Kidney (tissue), 14 donors: ENCODE results near the gene ZMYM4. TPM values are rescaled to one million over a fixed set of nuclear protein-coding genes. Genes with fewer than 3 reads are reported as not detected.
"Not testable (repeated sequence)": the region's sequence is repeated elsewhere in the genome, so short reads cannot be mapped to it uniquely, and the experiment has no call there.

ENCODE experiments used
- DNase-seq, 5 donors: peaks; one replicate each; pipeline ENCODE4 v3.0.0-alpha.2; 2013 to 2020
- FAIRE-seq: peaks from 2 replicates; lab custom pipeline; 2012; peaks lifted over from hg19 to GRCh38; lab: Jason Lieb, UNC
- H3K27ac ChIP-seq, 2 donors: one replicate each; pipeline ENCODE4 v1.7.0; 2013; ENCODE audit warnings: low read depth in 2 of 2, low read length in 2 of 2, inconsistent platforms in 1 of 2
- H3K27me3 ChIP-seq: one replicate; pipeline ENCODE4 v1.7.1; 2013; ENCODE audit warnings: low read length, inconsistent platforms; ENCODE audit not compliant: control insufficient read depth, insufficient read depth
- H3K36me3 ChIP-seq, 3 donors: one replicate each; pipeline versions ENCODE4 v1.7.0 to v1.7.1; 2013; ENCODE audit warnings: low read length in 3 of 3, control low read depth in 1 of 3, inconsistent platforms in 1 of 3; ENCODE audit not compliant: insufficient read depth in 3 of 3, control insufficient read depth in 2 of 3
- H3K4me1 ChIP-seq, 3 donors: one replicate each; pipeline versions ENCODE4 v1.7.0 to v1.7.1; 2013; ENCODE audit warnings: low read length in 3 of 3, inconsistent platforms in 1 of 3, low read depth in 1 of 3; ENCODE audit not compliant: control insufficient read depth in 2 of 3, insufficient read depth in 2 of 3
- H3K4me3 ChIP-seq, 3 donors: one replicate each; pipeline versions ENCODE4 v1.7.0 to v1.8.1; 2013; ENCODE audit warnings: low read length in 3 of 3, control low read depth in 1 of 3, inconsistent platforms in 1 of 3
- H3K9ac ChIP-seq, 3 donors: one replicate each; pipeline versions ENCODE4 v1.7.0 to v1.7.1; 2013; ENCODE audit warnings: low read length in 3 of 3, control low read depth in 1 of 3, inconsistent platforms in 1 of 3
- H3K9me3 ChIP-seq, 3 donors: one replicate each; pipeline versions ENCODE4 v1.7.0 to v1.7.1; 2013; ENCODE audit warnings: low read length in 3 of 3, control low read depth in 1 of 3, inconsistent platforms in 1 of 3; ENCODE audit not compliant: control insufficient read depth in 2 of 3, insufficient read depth in 1 of 3
- intact Hi-C: fragments of 100-400 bp; cut with DNase I; formaldehyde crosslinking; loops from one replicate; pipeline ENCODE4 v1.11.1; 2022
- polyA plus RNA-seq: library from polyadenylated mRNA; stranded (reverse); fragments of 350-450 nt; fragmentation: Illumina TruSeq; extraction: RNeasy Lipid Tissue Mini Kit (QIAGEN cat#74804); gene quantifications from one replicate; pipeline ENCODE4 v1.2.3, GENCODE V29; 2014; ENCODE audit warnings: low read depth, low replicate concordance; ENCODE audit not compliant: insufficient read depth
- total RNA-seq: library from RNA; stranded (reverse); fragmentation: NEBNext Ultra II Directional; extraction: Animal tissue kit (Norgen Biotek cat#: 25700); gene quantifications from one replicate; pipeline ENCODE4 v1.2.1, GENCODE V29; 2021
- TF ChIP-seq, protein P1 (sequence below): IDR thresholded peaks from 3 replicates; pipeline ENCODE4 v1.5.1; 2012; ENCODE audit warnings: mild to moderate bottlenecking, moderate library complexity, borderline replicate concordance; ENCODE audit not compliant: insufficient read depth; ENCODE audit errors: extremely low read depth
- donor health status: control.
- donor health status: control.
- donor health status: control.
- donor health status: control.
- donor health status: control.
- donor health status: DM: yes; HTN: yes; CAD: no.
- donor health status: Normal renal cell carcinoma (clear cell type).

ZMYM4 gene
- total and polyA plus RNA-seq, 2 donors from 2014 or later, result 11.2 to 64.4 TPM

DNA sequence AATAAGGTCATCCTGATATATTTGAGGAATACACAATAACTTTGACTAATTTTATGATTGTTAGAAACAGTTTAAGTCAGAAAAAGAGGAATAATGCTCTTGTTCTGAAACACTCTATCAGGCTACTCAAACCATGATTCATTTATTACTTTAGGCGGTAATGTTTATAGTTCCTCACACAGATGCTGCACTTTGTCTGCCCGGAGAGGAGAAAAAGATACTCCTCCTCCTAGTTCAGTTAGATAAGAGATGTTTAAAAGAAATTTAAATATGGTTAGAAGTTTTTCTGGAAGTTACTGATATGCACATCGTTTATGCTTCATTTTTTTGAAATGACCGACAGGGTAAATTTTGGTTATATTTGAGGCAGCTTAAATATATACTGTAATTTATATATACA lies 103.0 kb downstream of the ZMYM4 start:
- H3K4me3 ChIP-seq, result no peak overlapping the region
- no peaks in the 10 kb centered on the region for H3K9me3 ChIP-seq
- intact Hi-C loops, result no loop called here
- H3K9ac ChIP-seq, result no peak overlapping the region
- FAIRE-seq (no peak), DNase-seq (no peak)
- no peaks in the 10 kb centered on the region for H3K27me3 ChIP-seq
- H3K4me1 ChIP-seq, result no peaks in the 10 kb centered on the region
- no peaks in the 10 kb centered on the region for H3K36me3 ChIP-seq
- TF ChIP-seq, protein P1, sequence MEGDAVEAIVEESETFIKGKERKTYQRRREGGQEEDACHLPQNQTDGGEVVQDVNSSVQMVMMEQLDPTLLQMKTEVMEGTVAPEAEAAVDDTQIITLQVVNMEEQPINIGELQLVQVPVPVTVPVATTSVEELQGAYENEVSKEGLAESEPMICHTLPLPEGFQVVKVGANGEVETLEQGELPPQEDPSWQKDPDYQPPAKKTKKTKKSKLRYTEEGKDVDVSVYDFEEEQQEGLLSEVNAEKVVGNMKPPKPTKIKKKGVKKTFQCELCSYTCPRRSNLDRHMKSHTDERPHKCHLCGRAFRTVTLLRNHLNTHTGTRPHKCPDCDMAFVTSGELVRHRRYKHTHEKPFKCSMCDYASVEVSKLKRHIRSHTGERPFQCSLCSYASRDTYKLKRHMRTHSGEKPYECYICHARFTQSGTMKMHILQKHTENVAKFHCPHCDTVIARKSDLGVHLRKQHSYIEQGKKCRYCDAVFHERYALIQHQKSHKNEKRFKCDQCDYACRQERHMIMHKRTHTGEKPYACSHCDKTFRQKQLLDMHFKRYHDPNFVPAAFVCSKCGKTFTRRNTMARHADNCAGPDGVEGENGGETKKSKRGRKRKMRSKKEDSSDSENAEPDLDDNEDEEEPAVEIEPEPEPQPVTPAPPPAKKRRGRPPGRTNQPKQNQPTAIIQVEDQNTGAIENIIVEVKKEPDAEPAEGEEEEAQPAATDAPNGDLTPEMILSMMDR, result no peak
- H3K27ac ChIP-seq, result no peak overlapping the region

DNA sequence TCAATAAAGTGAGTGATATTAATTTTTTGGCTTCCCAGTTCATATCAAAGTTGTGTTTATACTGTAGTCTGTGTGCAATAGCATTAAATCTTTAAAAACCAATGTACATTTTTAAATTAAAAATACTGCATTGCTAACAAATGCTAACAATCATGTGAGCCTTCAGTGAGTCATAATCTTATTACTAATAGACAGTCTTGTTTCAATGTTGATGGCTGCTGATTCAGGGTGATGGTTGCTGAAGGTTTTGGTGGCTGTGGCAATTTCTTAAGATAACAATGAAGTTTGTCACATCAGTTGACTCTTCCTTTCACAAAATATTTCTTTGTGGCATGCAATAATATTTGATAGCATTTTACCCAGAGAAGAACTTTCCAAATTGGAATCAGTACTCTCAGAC lies 109.0 kb downstream of the ZMYM4 start:
- Histone ChIP-seq H3K9me3 (no peaks in the 10 kb centered on the region), H3K4me3 (no peak overlapping the region), H3K36me3 (peaks cover 0 to 4% (median 0%) of the 10 kb centered on the region in 3 donors), H3K4me1 (no peaks in the 10 kb centered on the region), H3K27ac (no peak overlapping the region), H3K27me3 (no peaks in the 10 kb centered on the region), H3K9ac (no peak overlapping the region)
- intact Hi-C loops, result no loop called here
- no peak for FAIRE-seq
- no peak for DNase-seq
- TF ChIP-seq, protein P1, result no peak

DNA sequence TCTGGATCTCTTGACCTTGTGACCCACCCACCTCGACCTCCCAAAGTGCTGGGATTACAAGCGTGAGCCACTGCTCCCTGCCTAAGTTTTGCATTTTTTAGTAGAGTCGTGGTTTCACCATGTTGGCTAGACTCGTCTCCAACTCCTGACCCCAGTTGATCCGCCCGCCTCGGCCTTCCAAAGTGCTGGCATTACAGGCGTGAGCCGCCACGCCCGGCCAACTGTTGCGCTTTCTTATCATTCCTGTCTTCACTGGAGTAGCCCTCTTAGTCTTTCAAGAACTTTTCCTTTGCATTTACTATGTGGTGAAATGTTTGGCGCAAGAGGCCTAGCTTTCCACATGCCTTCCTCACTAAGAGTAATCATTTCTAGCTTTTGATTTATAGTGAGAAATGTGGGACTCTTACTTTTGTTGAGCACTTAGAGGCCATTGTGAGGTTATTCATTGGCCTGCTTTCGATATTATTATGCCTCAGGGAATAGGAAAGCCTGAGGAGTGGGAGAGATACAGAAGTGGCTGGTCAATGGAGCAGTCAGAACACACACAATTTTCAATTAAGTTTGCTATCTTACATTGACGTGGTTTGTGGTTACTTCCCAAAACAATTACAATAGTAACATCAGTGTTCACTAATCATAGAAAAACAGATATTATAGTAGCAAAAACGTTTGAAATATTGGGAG lies 111.0 kb downstream of the ZMYM4 start:
- H3K9me3 ChIP-seq, result no peaks in the 10 kb centered on the region
- H3K36me3 ChIP-seq, result peaks cover 0 to 4% (median 0%) of the 10 kb centered on the region in 3 donors
- no peak overlapping the region for H3K27ac ChIP-seq
- no peak overlapping the region for H3K4me3 ChIP-seq
- DNase-seq, result no peak
- TF ChIP-seq, protein P1, result no peak
- no peak for FAIRE-seq
- H3K4me1 ChIP-seq, result no peaks in the 10 kb centered on the region
- H3K9ac ChIP-seq, result no peak overlapping the region
- H3K27me3 ChIP-seq, result no peaks in the 10 kb centered on the region
- intact Hi-C loops, result no loop called here

DNA sequence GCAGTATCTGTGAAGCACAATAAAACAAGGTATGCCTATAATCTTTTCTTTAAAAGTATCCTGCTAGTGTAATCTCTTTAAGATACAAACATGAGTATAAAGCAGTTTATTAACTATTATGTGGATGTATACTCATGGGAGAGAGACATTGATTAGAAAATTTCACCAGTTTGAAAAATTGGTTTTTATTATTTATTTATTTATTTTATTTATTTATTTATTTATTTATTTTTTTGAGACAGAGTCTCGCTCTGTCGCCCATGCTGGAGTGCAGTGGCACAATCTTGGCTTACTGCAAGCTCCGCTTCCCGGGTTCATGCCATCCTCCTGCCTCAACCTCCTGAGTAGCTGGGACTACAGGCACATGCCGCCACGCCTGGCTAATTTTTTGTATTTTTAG lies 111.6 kb downstream of the ZMYM4 start:
- DNase-seq, FAIRE-seq, H3K36me3 ChIP-seq, H3K9ac ChIP-seq, H3K27me3 ChIP-seq, H3K4me1 ChIP-seq, H3K4me3 ChIP-seq, H3K27ac ChIP-seq, intact Hi-C loops, H3K9me3 ChIP-seq: not testable (repeated sequence)
